Inflammatory macrophage (primary cell): ENCODE measurements around the gene OR10H3.
"Not testable (repeated sequence)": the region's sequence is repeated elsewhere in the genome, so short reads cannot be mapped to it uniquely, and the experiment has no call there.

Experiments used
- DNase-seq, 2 donors: peaks; one replicate each; pipeline ENCODE4 v3.0.0-alpha.2; 2020 to 2022

Gene OR10H3

GRCh38 chr19:15779756-15780476 lies 42.1 kb downstream of the OR10H3 start:
- no peak for DNase-seq

GRCh38 chr19:15780610-15781418 lies 43.0 kb downstream of the OR10H3 start:
- no peak for DNase-seq

- no peak for DNase-seq
Measured at GRCh38 chr19:15781661-15782060, 43.9 kb downstream of the OR10H3 start.

GRCh38 chr19:15782211-15782610 lies 44.4 kb downstream of the OR10H3 start:
- DNase-seq: no peak

- DNase-seq: not testable (repeated sequence)
Measured at GRCh38 chr19:15782896-15783295, 45.1 kb downstream of the OR10H3 start.

- DNase-seq: no peak
Measured at GRCh38 chr19:15787611-15788155, 49.9 kb downstream of the OR10H3 start, which contains the start of gene OR10H5. OR10H5 (plus strand) TSS chr19:15787661; CDS start chr19:15794049, 6,388 bp downstream.

GRCh38 chr19:15788594-15789270 lies 50.9 kb downstream of the OR10H3 start:
- DNase-seq: no peak

- no peak for DNase-seq
Measured at GRCh38 chr19:15790096-15790495, 52.3 kb downstream of the OR10H3 start.
